IMR-90 (cell line): ENCODE measurements around the gene CLASP1. TPM values are rescaled to one million over a fixed set of nuclear protein-coding genes. Genes with fewer than 3 reads are reported as not detected.

Experiments used
- ATAC-seq: fragments of 200-7000 bp; cut with Tn5 transposase; 2 replicates; pipeline ENCODE4 v1.9.1; 2020; ENCODE audit warnings: low read depth, mild to moderate bottlenecking, moderate library complexity
- BruUV-seq: library from RNA; stranded (reverse); fragments of 400-500 nt; replicated peaks from 2 replicates; lab custom pipeline; 2021; lab: Mats Ljungman, UMichigan
- CTCF ChIA-PET: fragments of 300-600 bp; formaldehyde crosslinking; extraction: SDS; loops from one replicate; lab custom pipeline; 2021; ENCODE audit warnings: antibody characterized with exemption; lab: Yijun Ruan, JAX
- POLR2A ChIA-PET: fragments of 300-600 bp; sonication (Branson Sonifier 250); formaldehyde crosslinking; loops from one replicate; lab custom pipeline; 2022; ENCODE audit warnings: antibody characterized with exemption; ENCODE audit not compliant: unreplicated experiment; lab: Charles Lee
- DNase-seq: peaks from one replicate; pipeline ENCODE4 v3.0.0; 2013
- H2AFZ ChIP-seq: replicated peaks from 2 replicates; pipeline ENCODE3; 2013; ENCODE audit warnings: low read length, mild to moderate bottlenecking; ENCODE audit not compliant: poor library complexity
- H2AK5ac ChIP-seq: 2 replicates; pipeline ENCODE4 v1.6.1; 2013; ENCODE audit warnings: low read depth, low read length, inconsistent platforms
- H2AK9ac ChIP-seq: replicated peaks from 2 replicates; pipeline ENCODE3; 2013; ENCODE audit warnings: mild to moderate bottlenecking, low read depth, low read length, moderate library complexity; ENCODE audit not compliant: poor library complexity
- H2BK120ac ChIP-seq: 2 replicates; pipeline ENCODE4 v1.6.1; 2013; ENCODE audit warnings: low read depth, low read length, inconsistent platforms
- H2BK15ac ChIP-seq: 3 replicates; pipeline ENCODE4 v1.6.1; 2013; ENCODE audit warnings: low read depth, low read length, inconsistent platforms
- H2BK20ac ChIP-seq: 2 replicates; pipeline ENCODE4 v1.6.1; 2013; ENCODE audit warnings: low read depth, mild to moderate bottlenecking, inconsistent platforms, low read length, moderate library complexity
- H2BK5ac ChIP-seq: 2 replicates; pipeline ENCODE4 v1.6.1; 2013; ENCODE audit warnings: mild to moderate bottlenecking, low read depth, low read length, inconsistent platforms; ENCODE audit not compliant: poor library complexity, severe bottlenecking
- H3K14ac ChIP-seq: replicated peaks from 2 replicates; pipeline ENCODE4 v1.6.1; 2013; ENCODE audit warnings: low read depth, low read length, inconsistent platforms
- H3K18ac ChIP-seq: 2 replicates; pipeline ENCODE4 v1.6.1; 2013; ENCODE audit warnings: low read depth, low read length, control low read depth
- H3K23ac ChIP-seq: 2 replicates; pipeline ENCODE4 v1.6.1; 2013; ENCODE audit warnings: low read depth, low read length, inconsistent platforms
- H3K27ac ChIP-seq: 2 replicates; pipeline ENCODE4 v1.5.1; 2013; ENCODE audit warnings: mild to moderate bottlenecking, control low read depth, low read length; ENCODE audit not compliant: insufficient read depth
- H3K27me3 ChIP-seq: 2 replicates; pipeline ENCODE4 v1.6.1; 2013; ENCODE audit warnings: low read length; ENCODE audit not compliant: control insufficient read depth, insufficient read depth
- H3K36me3 ChIP-seq: 2 replicates; pipeline ENCODE4 v1.6.1; 2013; ENCODE audit warnings: low read length, mixed read lengths; ENCODE audit not compliant: control insufficient read depth, insufficient read depth
- H3K4ac ChIP-seq: 2 replicates; pipeline ENCODE4 v1.6.1; 2013; ENCODE audit warnings: low read depth, low read length, inconsistent platforms
- H3K4me1 ChIP-seq: 2 replicates; pipeline ENCODE4 v1.6.1; 2013; ENCODE audit warnings: low read length, mixed read lengths; ENCODE audit not compliant: control insufficient read depth, insufficient read depth
- H3K4me2 ChIP-seq: 2 replicates; pipeline ENCODE4 v1.6.1; 2013; ENCODE audit warnings: low read depth, mild to moderate bottlenecking, control low read depth, low read length, moderate library complexity
- H3K4me3 ChIP-seq: 2 replicates; pipeline ENCODE4 v1.5.1; 2013; ENCODE audit warnings: low read depth, mild to moderate bottlenecking, control low read depth, low read length, moderate library complexity; ENCODE audit not compliant: insufficient read depth
- H3K56ac ChIP-seq: 2 replicates; pipeline ENCODE4 v1.6.1; 2013; ENCODE audit warnings: low read length, inconsistent platforms; ENCODE audit not compliant: insufficient read depth; ENCODE audit errors: extremely low read depth
- H3K79me1 ChIP-seq, 2 experiments: 2 replicates each; pipeline ENCODE4 v1.6.1; 2013; ENCODE audit warnings: low read length in 2 of 2, inconsistent platforms in 1 of 2, low read depth in 1 of 2
- H3K9ac ChIP-seq: 2 replicates; pipeline ENCODE4 v1.6.1; 2013; ENCODE audit warnings: low read depth, low read length, control low read depth
- H3K9me1 ChIP-seq: 2 replicates; pipeline ENCODE4 v1.6.1; 2013; ENCODE audit warnings: low read length, inconsistent platforms; ENCODE audit not compliant: insufficient read depth
- H3K9me3 ChIP-seq: 2 replicates; pipeline ENCODE4 v1.6.1; 2013; ENCODE audit warnings: low read length; ENCODE audit not compliant: control insufficient read depth, insufficient read depth
- H4K20me1 ChIP-seq: 2 replicates; pipeline ENCODE4 v1.6.1; 2013; ENCODE audit warnings: low read length, inconsistent platforms; ENCODE audit not compliant: insufficient read depth
- H4K5ac ChIP-seq: 2 replicates; pipeline ENCODE4 v1.6.1; 2013; ENCODE audit warnings: mild to moderate bottlenecking, low read depth, low read length, control low read depth
- H4K8ac ChIP-seq, 2 experiments: 2 replicates each; pipeline ENCODE4 v1.6.1; 2013; ENCODE audit warnings: low read depth in 2 of 2, low read length in 2 of 2, control low read depth in 1 of 2, inconsistent platforms in 1 of 2
- H4K91ac ChIP-seq: 2 replicates; pipeline ENCODE4 v1.6.1; 2013; ENCODE audit warnings: low read depth, low read length, inconsistent platforms; ENCODE audit not compliant: insufficient read depth
- BHLHE40 ChIP-seq: fragments of 150-350 bp; IDR thresholded peaks from 2 replicates; pipeline ENCODE4 v1.6.1; 2016; ENCODE audit warnings: mild to moderate bottlenecking, low read depth, low read length
- CEBPB ChIP-seq: IDR thresholded peaks from 2 replicates; pipeline ENCODE4 v1.6.1; 2012; ENCODE audit warnings: low read depth, low read length, improper control_type of control experiment
- CHD1 ChIP-seq: IDR thresholded peaks from 2 replicates; pipeline ENCODE4 v1.6.1; 2012; ENCODE audit warnings: low read depth, low read length, improper control_type of control experiment
- MAFK ChIP-seq: IDR thresholded peaks from 2 replicates; pipeline ENCODE4 v1.6.1; 2012; ENCODE audit warnings: low read depth, low read length, improper control_type of control experiment
- RCOR1 ChIP-seq: IDR thresholded peaks from 2 replicates; pipeline ENCODE4 v1.6.1; 2012; ENCODE audit warnings: mild to moderate bottlenecking, low read length, improper control_type of control experiment; ENCODE audit not compliant: insufficient replicate concordance
- SMC3 ChIP-seq: fragments of 150-350 bp; IDR thresholded peaks from 2 replicates; pipeline ENCODE4 v1.6.1; 2016; ENCODE audit warnings: low read depth, mild to moderate bottlenecking, antibody characterized with exemption, low read length, moderate library complexity
- WGBS, 2 experiments: methylation state at CpG; one replicate each; pipeline versions ENCODE4 v1.1.5 to v1.1.7; 2013; ENCODE audit warnings: missing lambda C conversion rate in 2 of 2; ENCODE audit not compliant: insufficient read length in 1 of 2; ENCODE audit errors: extremely low coverage in 2 of 2; 5-methylcytosine and 5-hydroxymethylcytosine counted together
- dilution Hi-C: fragments of 300-500 bp; cut with HindIII; formaldehyde crosslinking; loops from one replicate; pipeline ENCODE4 v1.14.3; 2018; ENCODE audit warnings: low sequenced_read_pairs; ENCODE audit not compliant: unreplicated experiment
- in situ Hi-C: fragments of 300-500 bp; cut with MboI; formaldehyde crosslinking; loops from 3 replicates; pipeline ENCODE4 v1.14.3; 2019; ENCODE audit warnings: low sequenced_read_pairs, inconsistent platforms, mixed read lengths
- intact Hi-C: fragments of 100-400 bp; cut with micrococcal nuclease; formaldehyde crosslinking; loops from 2 replicates; pipeline ENCODE4 v1.10.0; 2022
- polyA plus RNA-seq, 3 experiments: library from polyadenylated mRNA; depleted of rRNA; stranded (reverse); fragments of >200 nt; gene quantifications; 2 replicates each; pipeline ENCODE4 v1.2.3, GENCODE V29; 2012; ENCODE audit warnings: low replicate concordance in 1 of 3
- total RNA-seq: library from RNA; depleted of rRNA; stranded (reverse); fragments of >200 nt; gene quantifications from 2 replicates; pipeline ENCODE4 v1.2.3, GENCODE V29; 2012
- TF ChIP-seq, protein P1 (sequence below): fragments of 150-350 bp; IDR thresholded peaks from 2 replicates; pipeline ENCODE4 v1.6.1; 2017; ENCODE audit warnings: mild to moderate bottlenecking, antibody characterized with exemption, low read length, low read depth

CLASP1 gene
- total and polyA plus RNA-seq, 2 of the 4 experiments (the other 2 are of a cell fraction) = 12.3 to 33.7 TPM

DNA sequence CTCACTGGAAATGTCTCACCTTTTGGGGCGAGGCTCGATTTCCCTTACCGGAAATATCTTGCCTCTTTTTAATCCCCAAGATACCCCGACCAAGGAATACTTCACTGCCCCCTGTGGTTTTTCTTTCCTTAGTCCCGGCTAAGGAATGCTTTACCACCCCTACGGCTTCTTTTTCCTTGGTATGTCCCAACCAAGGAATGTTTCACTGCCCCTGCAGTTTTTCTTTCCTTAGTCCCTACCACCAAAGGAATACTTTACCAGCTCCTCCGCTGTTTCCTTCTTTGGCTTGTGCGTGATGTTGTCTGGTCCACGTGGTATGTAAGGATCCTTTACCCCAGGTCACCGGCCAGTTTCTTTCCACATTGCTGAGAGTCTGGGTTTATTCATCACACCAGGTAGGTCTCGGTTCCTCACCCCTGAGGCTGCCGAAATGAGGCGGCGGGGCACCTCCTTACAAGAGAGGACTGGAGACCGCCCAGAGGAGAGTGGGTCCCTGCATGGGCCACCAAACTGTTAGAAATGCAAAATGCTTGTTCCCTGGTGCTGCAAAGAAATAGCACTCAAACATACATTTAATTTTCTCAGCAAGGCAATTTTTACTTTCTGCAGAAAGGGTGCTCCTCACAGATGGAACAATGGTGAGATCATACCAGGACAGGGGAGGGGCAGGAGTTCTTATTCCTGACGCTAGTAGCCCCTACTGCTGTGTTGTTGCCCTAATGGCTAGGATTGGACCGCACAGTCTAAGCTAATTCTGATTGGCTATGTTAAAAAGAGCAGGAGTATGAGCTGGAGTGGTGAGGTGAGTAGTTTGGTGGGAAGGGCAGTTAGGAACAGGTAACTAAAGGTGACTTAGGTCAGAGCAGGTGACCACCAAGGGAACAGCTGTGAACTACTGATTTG is 33.4 kb upstream of the CLASP1 start:
- Histone ChIP-seq H3K23ac (no peak overlapping the region), H3K56ac (no peak overlapping the region), H3K4me3 (no peak overlapping the region), H4K20me1 (no peaks in the 10 kb centered on the region), H4K91ac (no peak overlapping the region), H3K27me3 (no peaks in the 10 kb centered on the region; the same call in 1 of the 2 replicates), H2AK5ac (no peak overlapping the region), H3K36me3 (no peaks in the 10 kb centered on the region), H3K4ac (no peak overlapping the region), H3K9me1 (no peaks in the 10 kb centered on the region), H2BK120ac (no peak overlapping the region), H4K5ac (no peak overlapping the region), H3K18ac (no peak overlapping the region), H2BK5ac (no peak overlapping the region), H3K4me2 (no peak overlapping the region), H3K9me3 (peaks cover 20% of the 10 kb centered on the region), H2AFZ (no peak overlapping the region), H3K79me1 (no peaks in the 10 kb centered on the region), H3K9ac (no peak overlapping the region), H3K4me1 (no peaks in the 10 kb centered on the region), H2AK9ac (no peak overlapping the region), H2BK20ac (no peak overlapping the region), H4K8ac (no peak overlapping the region), H3K14ac (no peak overlapping the region), H3K27ac (no peak overlapping the region), H2BK15ac (no peak overlapping the region)
- ChIA-PET CTCF (no interaction called here), POLR2A (no interaction called here)
- TF ChIP-seq SMC3 (no peak), MAFK (no peak), CEBPB (no peak), CHD1 (no peak), RCOR1 (no peak), BHLHE40 (no peak)
- TF ChIP-seq, protein P1, sequence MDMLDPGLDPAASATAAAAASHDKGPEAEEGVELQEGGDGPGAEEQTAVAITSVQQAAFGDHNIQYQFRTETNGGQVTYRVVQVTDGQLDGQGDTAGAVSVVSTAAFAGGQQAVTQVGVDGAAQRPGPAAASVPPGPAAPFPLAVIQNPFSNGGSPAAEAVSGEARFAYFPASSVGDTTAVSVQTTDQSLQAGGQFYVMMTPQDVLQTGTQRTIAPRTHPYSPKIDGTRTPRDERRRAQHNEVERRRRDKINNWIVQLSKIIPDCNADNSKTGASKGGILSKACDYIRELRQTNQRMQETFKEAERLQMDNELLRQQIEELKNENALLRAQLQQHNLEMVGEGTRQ = no peak
- BruUV-seq = no TSS peak
- dilution Hi-C loops (no loop called here), intact Hi-C loops (no loop called here), in situ Hi-C loops (no loop called here)
- WGBS, 2 experiments = 84% methylated on average over 3 of the region's 17 CpGs; no CpG with 5 or more reads in 1 of the 2 experiments
- DNase-seq (no peak), ATAC-seq (no peak)
